ENCODE results near the gene CWC15.
"Not testable (repeated sequence)": the region's sequence is repeated elsewhere in the genome, so short reads cannot be mapped to it uniquely, and the experiment has no call there.

The CWC15 gene

DNA sequence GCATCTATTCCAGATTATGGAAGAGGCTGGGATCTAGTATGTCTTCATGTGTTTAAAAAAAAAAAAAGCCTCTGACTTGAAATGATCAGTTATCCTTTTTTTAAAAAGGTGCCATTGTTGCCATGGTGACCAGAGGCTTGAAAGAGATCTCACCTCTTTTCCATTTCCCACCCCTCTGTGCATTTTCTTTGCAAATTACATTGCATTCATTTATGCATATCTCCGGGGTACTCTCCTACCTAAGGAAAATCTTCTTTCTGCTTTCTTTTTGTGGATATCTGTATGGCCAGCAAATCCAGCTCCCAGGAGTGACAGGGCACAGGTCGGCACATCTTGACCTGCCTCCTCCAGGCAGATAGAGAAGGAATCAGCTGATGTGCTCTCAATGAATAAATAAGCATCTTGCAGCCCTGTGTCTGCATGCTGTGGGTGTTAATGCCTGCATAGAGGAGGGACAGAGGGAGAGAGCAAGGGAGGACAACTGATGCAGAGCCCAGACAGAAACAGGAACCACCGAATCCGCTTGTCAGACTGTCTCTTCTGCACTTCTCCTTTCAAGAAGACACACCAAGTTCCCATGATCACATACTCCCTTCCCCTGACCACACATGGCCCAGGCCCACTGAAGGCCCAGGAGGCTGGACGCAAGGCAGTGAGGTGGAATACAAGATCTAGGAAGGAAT, 50.9 kb downstream of the CWC15 start:
- H3K36me3 ChIP-seq: no peaks in the 10 kb centered on the region
- no peak overlapping the region for H3K27ac ChIP-seq
- H3K9me3 ChIP-seq (ENCODE audit: severe bottlenecking): no peaks in the 10 kb centered on the region
- H3K27me3 ChIP-seq (ENCODE audit: insufficient read depth, low read depth, severe bottlenecking): no peaks in the 10 kb centered on the region
- TF ChIP-seq, protein P1, sequence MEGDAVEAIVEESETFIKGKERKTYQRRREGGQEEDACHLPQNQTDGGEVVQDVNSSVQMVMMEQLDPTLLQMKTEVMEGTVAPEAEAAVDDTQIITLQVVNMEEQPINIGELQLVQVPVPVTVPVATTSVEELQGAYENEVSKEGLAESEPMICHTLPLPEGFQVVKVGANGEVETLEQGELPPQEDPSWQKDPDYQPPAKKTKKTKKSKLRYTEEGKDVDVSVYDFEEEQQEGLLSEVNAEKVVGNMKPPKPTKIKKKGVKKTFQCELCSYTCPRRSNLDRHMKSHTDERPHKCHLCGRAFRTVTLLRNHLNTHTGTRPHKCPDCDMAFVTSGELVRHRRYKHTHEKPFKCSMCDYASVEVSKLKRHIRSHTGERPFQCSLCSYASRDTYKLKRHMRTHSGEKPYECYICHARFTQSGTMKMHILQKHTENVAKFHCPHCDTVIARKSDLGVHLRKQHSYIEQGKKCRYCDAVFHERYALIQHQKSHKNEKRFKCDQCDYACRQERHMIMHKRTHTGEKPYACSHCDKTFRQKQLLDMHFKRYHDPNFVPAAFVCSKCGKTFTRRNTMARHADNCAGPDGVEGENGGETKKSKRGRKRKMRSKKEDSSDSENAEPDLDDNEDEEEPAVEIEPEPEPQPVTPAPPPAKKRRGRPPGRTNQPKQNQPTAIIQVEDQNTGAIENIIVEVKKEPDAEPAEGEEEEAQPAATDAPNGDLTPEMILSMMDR (IDR thresholded peaks at IDR 0.05; ENCODE audit: low read depth, low read length): no peak
- H3K4me3 ChIP-seq (ENCODE audit: low read depth, low read length): no peak overlapping the region
- no peak for DNase-seq

DNA sequence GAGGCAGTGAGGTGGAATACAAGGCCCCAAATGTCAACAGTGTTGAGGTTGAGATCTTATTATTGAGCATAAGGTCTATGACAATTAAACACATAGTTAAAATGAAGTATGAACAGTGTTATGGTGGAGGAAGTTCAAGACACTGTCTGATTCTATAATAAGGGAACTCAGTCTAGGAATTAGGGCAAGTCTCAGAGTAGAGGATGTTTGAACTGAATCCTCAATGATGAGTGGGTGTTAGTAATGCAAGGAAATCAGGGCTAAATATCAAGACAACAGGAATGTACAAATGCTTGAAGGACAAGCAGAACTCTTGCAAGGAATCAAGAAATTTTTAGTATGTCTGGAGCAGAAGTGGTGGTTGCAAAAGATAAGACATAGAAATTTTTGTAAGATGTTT, 53.0 kb downstream of the CWC15 start:
- no peak for DNase-seq
- Histone ChIP-seq H3K4me3 (ENCODE audit: low read depth, low read length) (no peak overlapping the region), H3K27ac (no peak overlapping the region), H3K36me3 (no peaks in the 10 kb centered on the region), H3K9me3 (ENCODE audit: severe bottlenecking) (no peaks in the 10 kb centered on the region), H3K27me3 (ENCODE audit: insufficient read depth, low read depth, severe bottlenecking) (no peaks in the 10 kb centered on the region)
- TF ChIP-seq, protein P1 (IDR thresholded peaks at IDR 0.05; ENCODE audit: low read depth, low read length): no peak

DNA sequence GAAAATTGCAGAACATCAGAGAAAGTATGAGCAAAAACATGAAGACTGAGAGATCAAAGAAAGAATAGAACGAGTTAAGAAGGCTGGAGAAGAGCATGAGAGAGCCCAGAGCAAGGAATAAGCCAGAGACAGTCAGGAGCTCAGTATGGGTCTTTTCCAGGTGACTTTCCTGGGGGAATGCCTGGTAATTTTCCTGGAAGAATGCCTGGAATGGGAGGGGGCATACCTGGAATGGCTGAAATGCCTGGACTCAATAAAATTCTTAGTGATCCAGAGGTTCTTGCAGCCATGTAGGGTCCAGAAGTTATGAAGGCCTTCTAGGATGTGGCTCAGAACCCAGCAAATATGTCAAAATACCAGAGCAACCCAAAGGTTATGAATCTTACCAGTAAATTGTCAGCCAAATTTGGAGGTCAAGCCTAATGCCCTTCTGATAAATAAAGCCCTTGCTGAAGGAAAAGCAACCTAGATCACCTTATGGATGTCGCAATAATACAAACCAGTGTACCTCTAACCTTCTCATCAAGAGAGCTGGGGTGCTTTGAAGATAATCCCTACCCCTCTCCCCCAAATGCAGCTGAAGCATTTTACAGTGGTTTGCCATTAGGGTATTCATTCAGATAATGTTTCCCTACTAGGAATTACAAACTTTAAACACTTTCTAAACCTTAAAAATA, 59.5 kb downstream of the CWC15 start:
- not testable (repeated sequence) for H3K4me3 ChIP-seq (ENCODE audit: low read depth, low read length); H3K27me3 ChIP-seq (ENCODE audit: insufficient read depth, low read depth, severe bottlenecking); H3K27ac ChIP-seq; H3K36me3 ChIP-seq; H3K9me3 ChIP-seq (ENCODE audit: severe bottlenecking); DNase-seq

DNA sequence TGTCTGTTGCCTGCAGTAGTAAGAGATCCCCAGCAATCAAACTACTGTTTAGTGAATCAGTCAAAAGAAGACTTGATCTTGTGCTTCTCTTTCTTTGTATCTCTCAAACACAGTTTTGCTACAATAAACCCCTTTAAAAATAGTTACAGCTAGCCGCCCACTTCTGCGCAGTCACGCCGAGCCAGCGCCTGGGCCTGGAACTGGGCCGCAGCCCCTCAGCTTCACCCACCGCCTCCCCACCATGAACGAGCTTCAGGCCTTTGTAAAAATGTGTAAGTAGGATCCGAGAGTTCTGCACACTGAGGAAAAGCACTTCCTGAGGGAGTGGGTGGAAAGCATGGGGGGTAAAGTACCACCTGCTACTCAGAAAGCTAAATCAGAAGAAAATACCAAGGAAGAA, 60.5 kb downstream of the CWC15 start:
- H3K9me3 ChIP-seq (ENCODE audit: severe bottlenecking): no peaks in the 10 kb centered on the region
- no peaks in the 10 kb centered on the region for H3K36me3 ChIP-seq
- TF ChIP-seq, protein P1 (IDR thresholded peaks at IDR 0.05; ENCODE audit: low read depth, low read length): no peak
- H3K27me3 ChIP-seq (ENCODE audit: insufficient read depth, low read depth, severe bottlenecking): no peaks in the 10 kb centered on the region
- DNase-seq: no peak
- no peak overlapping the region for H3K27ac ChIP-seq
- no peak overlapping the region for H3K4me3 ChIP-seq (ENCODE audit: low read depth, low read length)
